ENCODE results near the gene KIRREL1.

KIRREL1 gene

GRCh38 chr1:158098256-158098655 is 104.8 kb downstream of the KIRREL1 start:
- TF ChIP-seq CTCF (IDR thresholded peaks at IDR 0.05; ENCODE audit: insufficient read depth, low read length, missing control alignments): no peak
- ChIA-PET CTCF (interaction anchor here (1.4 to 29.1 kb wide), 9 partner anchors 8 to 134 kb away, joined by 4 to 588 read pairs (median 27); partner anchors contain the start of gene KIRREL1), POLR2A (no interaction called here)
- H3K4me3 ChIP-seq (ENCODE audit: low read depth, low read length): no peak overlapping the region
- no peak for DNase-seq (ENCODE audit: low read depth, low spot score)

- POLR2A ChIA-PET: no interaction called here
These were observed 105.7 kb downstream of the KIRREL1 start for GRCh38 chr1:158099185-158099584.

GRCh38 chr1:158100498-158100897 is 107.1 kb downstream of the KIRREL1 start:
- ChIA-PET POLR2A (no interaction called here), CTCF (interaction anchor here (2.0 to 29.1 kb wide), 3 partner anchors 19 to 128 kb away, joined by 19 to 588 read pairs (median 140); a partner anchor contains a TSS)
- no peak overlapping the region for H3K4me3 ChIP-seq (ENCODE audit: low read depth, low read length)
- TF ChIP-seq CTCF (IDR thresholded peaks at IDR 0.05; ENCODE audit: insufficient read depth, low read length, missing control alignments): no peak
- no peak for DNase-seq (ENCODE audit: low read depth, low spot score)

More at GRCh38 chr1:158099185-158099584, 105.7 kb downstream of the KIRREL1 start:
- CTCF ChIA-PET: interaction anchor here (0.8 to 29.1 kb wide), 7 partner anchors 13 to 135 kb away, joined by 4 to 588 read pairs (median 58); partner anchors contain the start of gene KIRREL1
- TF ChIP-seq CTCF (IDR thresholded peaks at IDR 0.05; ENCODE audit: insufficient read depth, low read length, missing control alignments): no peak
- DNase-seq (ENCODE audit: low read depth, low spot score): no peak
- no peak overlapping the region for H3K4me3 ChIP-seq (ENCODE audit: low read depth, low read length)

- no peak for DNase-seq (ENCODE audit: low read depth, low spot score)
- CTCF ChIA-PET: interaction anchor here (1.3 to 29.1 kb wide), 5 partner anchors 8 to 138 kb away, joined by 3 to 588 read pairs (median 19); a partner anchor contains a TSS
- TF ChIP-seq CTCF (IDR thresholded peaks at IDR 0.05; ENCODE audit: insufficient read depth, low read length, missing control alignments): no peak
- H3K4me3 ChIP-seq (ENCODE audit: low read depth, low read length): no peak overlapping the region
- POLR2A ChIA-PET: no interaction called here
These were observed 108.0 kb downstream of the KIRREL1 start for GRCh38 chr1:158101455-158101854.

- no peak for DNase-seq (ENCODE audit: low read depth, low spot score)
- H3K4me3 ChIP-seq (ENCODE audit: low read depth, low read length): no peak overlapping the region
- ChIA-PET POLR2A (no interaction called here), CTCF (interaction anchor here (1.3 to 29.1 kb wide), 5 partner anchors 9 to 138 kb away, joined by 3 to 588 read pairs (median 19); a partner anchor contains a TSS)
- TF ChIP-seq CTCF (IDR thresholded peaks at IDR 0.05; ENCODE audit: insufficient read depth, low read length, missing control alignments): no peak
These were observed 108.5 kb downstream of the KIRREL1 start for GRCh38 chr1:158101927-158102326.

- no peak for DNase-seq (ENCODE audit: low read depth, low spot score)
- CTCF ChIA-PET: interaction anchor here (0.7 to 29.1 kb wide), 10 partner anchors 7 to 140 kb away, joined by 3 to 588 read pairs (median 14); partner anchors contain the start of gene KIRREL1
- H3K4me3 ChIP-seq (ENCODE audit: low read depth, low read length): no peak overlapping the region
- POLR2A ChIA-PET: no interaction called here
- no peak for TF ChIP-seq CTCF (IDR thresholded peaks at IDR 0.05; ENCODE audit: insufficient read depth, low read length, missing control alignments)
These were observed 109.6 kb downstream of the KIRREL1 start for GRCh38 chr1:158102881-158103674.
